ENCODE results near the gene ACOT7. TPM values are rescaled to one million over a fixed set of nuclear protein-coding genes. Genes with fewer than 3 reads are reported as not detected.

Gene ACOT7
- total RNA-seq (2021; ENCODE audit: unreplicated experiment), result 120 TPM
- 194 TPM for polyA plus RNA-seq (2012; ENCODE audit: insufficient read length)
- percentile 63 among the genes with signal in this experiment for Bru-seq, nascent RNA
- percentile 51 among the genes with signal in this experiment for BruChase-seq, experiment 1, labeled RNA remaining after a 2-hour chase
- percentile 56 among the genes with signal in this experiment for BruChase-seq, experiment 2, labeled RNA remaining after a 6-hour chase
- long read RNA-seq, transcript ACOT7-202 (9 exons, 1,813 nt), result minor isoform, 8 of 208 reads
- long read RNA-seq, transcript ACOT7-210 (9 exons, 1,403 nt), result major isoform, 92 of 208 reads
- long read RNA-seq, transcript ACOT7-204 (9 exons, 1,614 nt), result minor isoform, 38 of 208 reads
- long read RNA-seq, partial matches to known transcripts, result 24 of 208 reads
- long read RNA-seq, other reads (novel, unspliced or antisense), result 44 of 208 reads

GRCh38 chr1:6393400-6394187, at the start of gene ACOT7:
Gene ACOT7 (minus strand): TSS chr1:6393767. CDS start chr1:6393399, 368 bp downstream.
- Histone ChIP-seq H3K4me1 (ENCODE audit: control insufficient read depth, insufficient read depth, low read length) (peaks cover 13% of the 10 kb centered on the region), H3K36me3 (ENCODE audit: control insufficient read depth, insufficient read depth, low read length) (no peaks in the 10 kb centered on the region), H3K4me3 (ENCODE audit: low read depth in 2 of 2, low read length in 2 of 2) (peak within 1 kb of the TSS; percentile 64 to 73), H3K27me3 (ENCODE audit: control insufficient read depth, insufficient read depth, low read length) (no peaks in the 10 kb centered on the region), H3K9me3 (ENCODE audit: control insufficient read depth, insufficient read depth, low read depth, low read length) (no peaks in the 10 kb centered on the region), H3K27ac (ENCODE audit: low read length) (peak within 1 kb of the TSS; percentile 90)
- ATAC-seq, result peak; percentile 96
- intact Hi-C loops (cut with micrococcal nuclease; ENCODE audit: unreplicated experiment), result no loop called here
- no peak for DNase-seq (ENCODE audit: low read depth, low spot score)
- no TSS peak for BruUV-seq (replicated peaks)
- TF ChIP-seq SIN3A (IDR thresholded peaks at IDR 0.05; ENCODE audit: borderline replicate concordance, insufficient read depth, low read depth, low read length), result no peak
- peak; percentile 53 for TF ChIP-seq POLR2AphosphoS5 (IDR thresholded peaks at IDR 0.05; ENCODE audit: low read depth, low read length)
- in situ Hi-C loops (cut with HindIII; ENCODE audit: low pct_unique_long_range_greater_than_20kb, low sequenced_read_pairs), result no loop called here
- POLR2A ChIA-PET, result interaction anchor here (0.6 to 1.1 kb wide), 8 partner anchors 9 to 1496 kb away, joined by 3 to 8 read pairs (median 4); no protein-coding TSS in a partner anchor
- CTCF ChIA-PET, result interaction anchor here (0.6 to 0.9 kb wide), 6 partner anchors 33 to 204 kb away, joined by 3 to 4 read pairs (median 4); no protein-coding TSS in a partner anchor

- Histone ChIP-seq H3K4me3 (ENCODE audit: low read depth in 2 of 2, low read length in 2 of 2) (no peak overlapping the region), H3K27ac (ENCODE audit: low read length) (no peak overlapping the region), H3K4me1 (ENCODE audit: control insufficient read depth, insufficient read depth, low read length) (peaks cover 14% of the 10 kb centered on the region), H3K27me3 (ENCODE audit: control insufficient read depth, insufficient read depth, low read length) (no peaks in the 10 kb centered on the region), H3K36me3 (ENCODE audit: control insufficient read depth, insufficient read depth, low read length) (no peaks in the 10 kb centered on the region), H3K9me3 (ENCODE audit: control insufficient read depth, insufficient read depth, low read depth, low read length) (no peaks in the 10 kb centered on the region)
- BruUV-seq (replicated peaks), result no TSS peak
- no peak for TF ChIP-seq TCF7L2 (IDR thresholded peaks at IDR 0.05; ENCODE audit: low read depth, low read length)
- no peak for TF ChIP-seq CTCF (IDR thresholded peaks at IDR 0.05)
- TF ChIP-seq REST (IDR thresholded peaks at IDR 0.05; ENCODE audit: insufficient read depth in 1 of 2, low read depth in 2 of 2, low read length in 1 of 2), result no peak
- TF ChIP-seq POLR2AphosphoS5 (IDR thresholded peaks at IDR 0.05; ENCODE audit: low read depth, low read length), result no peak
- TF ChIP-seq SIN3A (IDR thresholded peaks at IDR 0.05; ENCODE audit: borderline replicate concordance, insufficient read depth, low read depth, low read length), result no peak
- no peak for ATAC-seq
- in situ Hi-C loops (cut with HindIII; ENCODE audit: low pct_unique_long_range_greater_than_20kb, low sequenced_read_pairs), result no loop called here
- CTCF ChIA-PET, result no interaction called here
- intact Hi-C loops (cut with micrococcal nuclease; ENCODE audit: unreplicated experiment), result no loop called here
- POLR2A ChIA-PET, result no interaction called here
- DNase-seq (ENCODE audit: low read depth, low spot score), result no peak
These were observed 48.0 kb upstream of the ACOT7 start for GRCh38 chr1:6441586-6441985.

Measured in Panc1 (cell line).